Adrenal gland (tissue), 5 donors: ENCODE measurements around the gene PLGLB1.
"Not testable (repeated sequence)": the region's sequence is repeated elsewhere in the genome, so short reads cannot be mapped to it uniquely, and the experiment has no call there.

Experiments used
- CTCF ChIP-seq, 6 experiments: fragments of 450-650 bp in 4 of 6; fragments of 200-600 bp in 2 of 6; sonication (generic) in 1 of 6; IDR thresholded peaks; 1 replicate in 5 of 6; 2 replicates in 1 of 6; pipeline versions ENCODE4 v1.5.1 to v1.8.0; 2016 to 2021; ENCODE audit warnings: antibody characterized with exemption in 6 of 6, mild to moderate bottlenecking in 2 of 6, moderate library complexity in 1 of 6
- POLR2A ChIP-seq, 2 donors: fragments of 450-650 bp; IDR thresholded peaks; one replicate each; pipeline ENCODE4 v1.6.1; 2017; ENCODE audit warnings: antibody characterized with exemption in 2 of 2, mild to moderate bottlenecking in 2 of 2, moderate library complexity in 1 of 2
- donor health status: DM: no; HTN: no; CAD: no.

DNA sequence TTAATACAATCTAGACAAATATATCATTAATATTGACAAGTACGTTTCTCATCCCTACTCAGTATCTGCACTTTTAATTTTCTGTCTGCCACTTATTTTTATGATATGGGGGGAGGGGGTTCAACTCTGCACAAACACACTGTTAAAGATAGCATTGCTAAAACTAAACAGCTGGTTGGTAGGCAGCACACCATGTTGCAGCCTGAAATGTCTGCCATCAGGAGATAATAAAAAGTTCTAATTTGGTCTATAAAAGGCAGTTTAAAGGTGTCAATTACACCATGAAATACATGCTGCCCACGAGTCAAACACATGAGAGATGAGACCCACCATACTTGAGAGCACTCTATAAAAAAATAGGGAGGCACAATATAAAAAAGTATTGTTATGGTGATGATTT is 42.7 kb upstream of the PLGLB1 start:
- TF ChIP-seq CTCF, POLR2A (IDR thresholded peaks at IDR 0.05): not testable (repeated sequence)
